HL-60/S4 treated with phorbol 12-myristate 13-acetate at 8.2 ng/mL for 4 days and 3 days (cell line): ENCODE measurements around the gene UBE3B.

Experiments used
- in situ Hi-C: fragments of 300-500 bp; cut with MboI; formaldehyde crosslinking; loops from 2 replicates; pipeline ENCODE4 v1.15.0; 2022; ENCODE audit warnings: low sequenced_read_pairs

The UBE3B gene

DNA sequence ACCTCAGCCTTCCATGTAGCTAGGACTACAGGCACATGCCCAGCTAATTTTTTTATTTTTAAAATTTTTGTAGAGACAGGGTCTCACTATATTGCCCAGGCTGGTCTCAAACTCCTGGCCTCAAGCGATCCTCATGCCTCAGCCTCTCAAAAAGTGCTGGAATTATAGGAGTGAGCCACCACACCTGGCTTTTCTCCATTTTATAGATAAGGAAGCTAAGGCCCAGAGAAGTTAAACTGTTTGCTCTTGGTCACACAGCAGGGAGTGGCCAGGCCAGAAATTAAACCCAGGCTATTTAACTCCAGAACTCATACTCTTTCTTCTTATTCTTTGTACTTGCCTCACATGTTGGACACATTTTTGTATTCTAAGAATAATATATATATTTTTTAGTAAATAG, 16.5 kb downstream of the UBE3B start:
- in situ Hi-C loops, result no loop called here

DNA sequence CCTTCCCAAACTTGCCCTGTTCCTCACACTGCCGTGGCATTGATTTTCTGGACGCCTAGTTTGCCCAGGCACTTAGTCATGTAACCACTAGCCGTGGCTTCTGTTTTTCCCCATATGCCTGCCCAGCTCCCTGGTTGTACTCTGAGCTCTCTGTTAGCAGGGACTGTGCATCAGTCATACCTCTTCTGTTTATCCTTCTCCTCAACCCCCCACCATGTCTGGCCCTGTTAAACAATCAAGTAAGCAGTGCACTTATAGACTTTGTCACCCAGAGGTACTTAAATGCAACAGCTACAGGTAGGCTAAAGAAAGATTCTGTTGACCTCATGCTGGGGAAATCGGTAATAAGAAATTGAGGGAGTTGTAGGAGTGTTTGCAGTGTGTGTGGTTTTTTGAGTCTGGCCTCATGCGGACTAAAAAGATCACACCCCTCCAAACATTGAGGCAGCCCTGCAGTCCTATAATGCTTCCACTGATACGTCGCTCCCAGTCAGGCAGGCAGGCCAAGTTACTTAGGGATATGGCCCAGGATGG, 17.0 kb downstream of the UBE3B start:
- in situ Hi-C loops, result no loop called here

DNA sequence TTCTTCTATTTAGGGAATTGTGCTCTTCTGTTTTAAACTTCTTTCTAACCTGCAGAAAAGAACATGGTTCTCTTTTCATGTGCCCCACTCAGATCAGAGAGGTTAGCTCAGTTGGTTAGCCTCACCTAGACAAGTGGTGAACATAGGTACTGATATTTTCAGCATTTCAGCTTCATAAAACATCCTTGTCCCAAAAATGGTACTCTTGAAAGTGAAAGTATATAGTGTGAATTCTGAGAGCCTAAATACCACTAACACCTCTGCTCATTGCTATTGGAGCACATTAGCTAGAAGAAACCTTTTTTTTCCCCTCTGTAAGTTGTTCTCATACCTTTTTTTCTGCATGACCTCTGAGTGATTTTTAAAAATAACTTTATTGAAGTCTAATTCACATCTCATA, 17.6 kb downstream of the UBE3B start:
- in situ Hi-C loops, result no loop called here

DNA sequence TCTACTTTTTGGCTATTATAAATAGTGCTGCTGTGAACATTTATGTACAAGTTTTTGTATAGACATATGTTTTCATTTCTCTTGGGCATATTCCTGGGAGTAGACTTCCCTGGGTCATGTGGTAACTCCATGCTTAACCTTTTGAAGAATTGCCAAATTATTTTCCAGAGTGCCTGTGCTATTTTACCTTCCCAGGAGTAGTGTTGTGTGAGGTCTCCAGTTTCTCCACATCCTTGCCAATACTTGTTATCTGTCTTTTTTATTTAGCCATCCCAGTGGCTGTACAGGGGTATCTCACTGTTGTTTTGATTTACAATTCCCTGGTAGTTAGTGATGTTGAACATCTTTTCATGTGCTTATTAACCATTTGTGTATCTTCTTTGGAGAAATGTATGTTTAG, 18.9 kb downstream of the UBE3B start:
- in situ Hi-C loops, result no loop called here

DNA sequence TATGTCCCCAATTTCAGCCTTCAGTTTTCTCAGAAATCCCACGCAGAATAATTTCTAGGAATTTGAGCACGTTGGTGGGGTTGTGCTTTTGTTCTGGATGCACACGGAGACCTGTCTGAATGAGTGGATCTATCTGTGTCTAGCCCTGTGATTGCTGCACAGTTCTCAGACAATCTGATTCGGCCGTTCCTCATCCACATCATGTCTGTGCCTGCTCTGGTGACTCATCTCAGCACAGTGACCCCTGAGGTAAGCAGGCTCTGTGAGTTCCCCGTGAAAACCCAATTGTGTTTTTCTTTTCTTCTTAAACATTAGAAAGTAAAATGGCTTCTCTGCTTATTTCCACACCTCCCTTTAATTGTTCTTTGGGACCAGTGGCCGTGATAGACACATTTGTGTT, 20.2 kb downstream of the UBE3B start:
- in situ Hi-C loops, result no loop called here

DNA sequence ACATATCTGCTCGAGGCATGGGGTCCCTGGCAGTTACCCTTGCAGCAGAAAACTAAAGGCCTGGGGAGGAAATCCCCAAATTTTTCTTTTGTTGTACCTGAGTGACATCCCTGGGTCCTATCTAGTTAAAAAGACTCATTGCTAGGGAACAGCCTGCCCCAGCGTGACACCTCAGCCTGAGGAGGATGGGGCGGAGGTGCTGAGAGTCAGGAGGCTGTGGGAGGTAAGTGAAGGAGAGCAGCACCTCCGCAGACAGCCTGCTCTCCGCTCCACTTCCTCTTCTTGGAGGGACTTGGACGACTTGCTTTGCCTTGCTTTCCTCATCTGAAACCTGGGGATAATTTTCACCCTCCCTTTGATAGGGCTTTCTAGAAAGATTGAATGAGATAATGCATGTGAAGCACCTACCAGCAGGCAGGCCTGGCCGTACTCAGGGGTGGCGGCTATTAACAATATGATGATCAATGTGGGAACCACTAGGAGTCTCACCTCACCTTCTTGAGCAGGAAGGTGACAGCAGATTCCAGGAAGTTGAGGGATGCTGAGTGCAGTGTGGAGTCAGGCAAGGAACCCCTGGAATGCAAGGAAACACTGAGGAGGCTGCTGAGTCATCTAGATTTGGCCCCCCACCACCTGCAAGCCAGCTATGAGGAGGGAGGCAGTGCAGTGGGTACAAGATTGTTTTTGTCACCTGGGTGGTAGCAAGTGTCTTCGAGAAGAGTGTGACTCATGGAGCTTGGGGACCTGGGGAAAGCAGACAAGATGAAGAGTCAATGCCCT, 23.2 kb downstream of the UBE3B start:
- in situ Hi-C loops, result no loop called here

DNA sequence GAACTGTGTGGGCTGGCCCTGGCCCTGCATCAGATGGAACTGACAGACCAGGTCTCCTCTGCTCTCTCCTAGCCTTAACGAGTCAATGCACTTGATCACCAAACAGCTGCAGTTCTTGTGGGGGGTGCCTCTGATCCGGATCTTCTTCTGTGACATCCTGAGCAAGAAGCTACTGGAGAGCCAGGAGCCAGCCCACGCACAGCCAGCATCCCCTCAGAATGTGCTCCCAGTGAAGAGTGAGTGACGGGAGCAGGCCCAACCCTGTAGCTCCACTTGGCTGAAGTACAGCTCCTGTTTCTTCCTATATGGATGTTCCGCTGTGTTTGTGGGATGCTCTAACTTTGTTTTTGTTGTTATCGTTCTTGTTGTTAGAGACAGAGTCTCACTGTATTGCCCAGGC, 23.9 kb downstream of the UBE3B start:
- in situ Hi-C loops, result no loop called here

DNA sequence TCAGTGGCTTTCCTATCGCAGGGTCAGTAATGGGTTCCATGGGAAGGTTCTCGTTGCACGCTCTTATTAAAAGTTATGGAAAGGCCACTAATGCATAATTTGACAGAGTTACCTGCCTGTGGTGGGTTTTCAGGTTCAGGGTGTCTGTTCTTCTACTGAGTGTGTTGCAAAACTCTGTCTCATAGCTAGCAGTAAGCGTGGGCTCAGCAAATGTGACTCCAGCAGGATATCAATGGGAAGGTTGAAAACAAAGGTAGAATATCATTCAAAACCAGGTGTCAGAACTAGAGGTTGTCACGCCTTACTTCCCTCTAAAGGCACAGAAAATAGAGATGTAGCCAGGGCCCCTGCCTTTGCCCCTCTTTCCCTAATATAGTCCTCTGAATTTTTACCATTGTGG, 24.9 kb downstream of the UBE3B start:
- in situ Hi-C loops, result no loop called here

DNA sequence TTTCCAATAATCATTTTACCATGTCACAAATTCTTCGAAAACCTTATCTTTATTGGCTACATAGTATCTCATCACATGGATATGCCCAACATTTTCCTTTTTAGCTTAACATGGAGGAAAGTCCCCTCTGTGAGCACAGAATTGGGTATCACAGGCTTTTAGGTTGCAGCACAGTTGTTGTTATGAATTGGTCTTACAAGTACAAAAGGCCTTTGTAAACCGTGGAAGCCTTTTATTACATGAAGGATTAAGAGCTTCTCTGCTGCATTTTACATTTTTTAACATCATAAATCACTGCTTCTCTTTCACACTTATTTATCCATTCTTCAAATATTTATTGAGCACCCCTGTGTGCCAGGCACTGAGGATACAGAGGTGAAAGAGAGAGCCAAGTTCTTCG, 26.2 kb downstream of the UBE3B start:
- in situ Hi-C loops, result no loop called here

DNA sequence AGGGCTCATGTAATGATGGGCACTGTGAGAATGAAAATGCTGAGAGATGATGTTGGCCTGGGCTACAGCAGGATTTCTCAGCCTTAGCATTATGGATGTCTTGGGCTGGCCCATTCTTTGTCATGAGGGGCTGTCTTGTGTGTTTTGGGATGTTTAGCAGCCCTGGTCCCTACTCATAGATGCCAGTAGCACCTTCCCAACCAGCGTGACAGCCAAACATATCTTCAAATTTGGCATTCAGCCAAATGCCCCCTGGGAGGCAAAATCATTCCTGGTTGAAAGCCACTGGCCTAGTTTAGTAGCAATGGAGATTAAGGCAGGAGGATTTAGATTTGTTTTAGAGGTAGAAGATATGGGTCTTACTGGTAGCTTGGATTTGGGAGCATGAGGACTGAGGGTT, 26.6 kb downstream of the UBE3B start:
- in situ Hi-C loops, result no loop called here

DNA sequence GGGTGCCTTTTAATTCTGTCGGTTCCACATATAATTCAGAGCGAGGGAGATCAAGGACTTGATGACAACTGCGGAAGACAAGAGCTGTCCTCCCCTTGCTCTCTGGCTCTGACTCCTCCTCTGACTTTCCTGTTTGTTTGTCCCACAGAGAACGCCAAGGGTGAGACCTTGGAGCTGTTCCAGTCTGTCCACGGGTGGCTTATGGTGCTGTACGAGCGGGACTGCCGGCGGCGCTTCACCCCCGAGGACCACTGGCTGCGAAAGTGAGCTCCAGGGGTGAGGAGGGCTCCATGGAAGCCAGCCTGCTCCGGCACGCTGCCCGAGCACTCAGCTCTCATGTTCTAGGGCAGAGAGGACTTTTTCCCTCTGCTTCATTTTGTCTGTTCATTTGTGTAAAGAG, 32.8 kb downstream of the UBE3B start:
- in situ Hi-C loops, result no loop called here

DNA sequence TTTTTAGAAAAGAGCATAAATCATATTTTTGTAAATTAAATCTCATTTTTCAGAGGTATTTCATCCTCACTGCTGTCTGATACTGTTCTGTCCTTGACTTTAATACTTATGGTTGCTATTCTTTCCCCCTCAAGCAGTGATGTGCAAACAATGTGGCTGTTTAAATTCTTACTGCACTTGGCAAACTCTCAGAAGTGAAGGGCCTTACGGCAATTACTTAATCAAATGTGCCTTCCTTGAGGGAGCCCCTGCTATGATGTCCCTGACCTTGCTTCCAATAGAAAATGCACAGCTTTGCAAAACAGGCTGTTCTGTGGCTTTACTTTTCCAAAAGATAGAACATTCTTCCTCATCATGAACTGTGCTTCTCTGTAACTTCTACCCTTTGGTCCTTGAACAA, 35.2 kb downstream of the UBE3B start:
- in situ Hi-C loops, result no loop called here

DNA sequence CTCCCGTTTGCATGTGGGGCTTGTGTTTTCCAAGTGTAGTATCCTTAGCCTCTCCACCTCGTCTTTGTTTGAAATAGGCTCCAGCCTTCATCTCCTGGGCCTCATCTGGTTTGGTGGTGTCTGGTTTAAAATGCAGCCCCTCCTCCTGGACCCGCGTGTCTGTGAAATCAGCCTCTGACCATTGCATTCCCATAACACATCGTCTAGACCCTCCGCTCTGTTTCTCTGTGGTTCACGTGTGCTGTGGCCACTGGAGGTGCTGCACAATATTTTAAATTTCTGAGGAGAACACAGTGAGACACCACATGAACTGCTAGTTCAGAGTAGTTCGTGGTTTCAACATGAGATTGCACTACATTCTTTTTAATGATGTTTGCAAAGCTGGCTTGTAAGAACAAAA, 35.6 kb downstream of the UBE3B start:
- in situ Hi-C loops, result no loop called here

DNA sequence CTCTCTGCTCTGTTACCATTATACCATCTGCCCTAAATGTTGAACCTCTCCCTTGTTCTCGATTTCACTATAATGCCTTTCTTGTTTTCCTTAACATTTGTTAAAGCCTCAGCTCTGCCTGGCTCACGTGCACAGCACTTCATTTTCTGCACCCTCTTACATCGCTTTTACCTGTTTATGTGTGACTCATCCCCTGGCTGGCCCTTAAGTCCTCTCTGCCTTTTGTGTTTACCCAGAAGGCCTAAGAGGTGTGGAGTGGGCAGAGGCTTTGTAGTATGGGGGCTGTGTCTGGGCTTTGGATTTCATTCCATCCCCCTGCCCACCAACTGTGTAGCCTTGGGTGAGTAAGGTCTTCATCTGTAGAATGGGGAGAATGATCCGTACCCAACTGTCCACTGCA, 36.5 kb downstream of the UBE3B start:
- in situ Hi-C loops, result no loop called here

DNA sequence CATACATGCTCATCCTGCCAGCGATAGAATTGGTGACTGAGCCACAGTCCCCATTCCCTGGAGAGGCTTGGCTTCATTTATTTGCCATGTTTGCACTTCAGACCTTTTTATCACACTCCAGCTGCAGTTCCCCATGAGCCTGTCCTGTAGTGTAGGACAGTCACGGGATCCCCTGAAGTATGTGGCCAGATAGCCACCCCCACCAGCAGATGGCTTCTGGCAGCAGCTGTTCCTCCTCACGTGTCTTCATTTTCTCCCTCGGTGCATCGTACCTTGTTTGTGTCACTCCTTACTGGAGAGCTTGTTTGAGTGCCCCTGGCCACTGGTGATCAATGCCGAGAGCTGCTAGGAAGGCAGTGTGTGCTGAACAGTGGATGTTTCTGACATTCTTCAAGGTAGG, 40.2 kb downstream of the UBE3B start:
- in situ Hi-C loops, result no loop called here

DNA sequence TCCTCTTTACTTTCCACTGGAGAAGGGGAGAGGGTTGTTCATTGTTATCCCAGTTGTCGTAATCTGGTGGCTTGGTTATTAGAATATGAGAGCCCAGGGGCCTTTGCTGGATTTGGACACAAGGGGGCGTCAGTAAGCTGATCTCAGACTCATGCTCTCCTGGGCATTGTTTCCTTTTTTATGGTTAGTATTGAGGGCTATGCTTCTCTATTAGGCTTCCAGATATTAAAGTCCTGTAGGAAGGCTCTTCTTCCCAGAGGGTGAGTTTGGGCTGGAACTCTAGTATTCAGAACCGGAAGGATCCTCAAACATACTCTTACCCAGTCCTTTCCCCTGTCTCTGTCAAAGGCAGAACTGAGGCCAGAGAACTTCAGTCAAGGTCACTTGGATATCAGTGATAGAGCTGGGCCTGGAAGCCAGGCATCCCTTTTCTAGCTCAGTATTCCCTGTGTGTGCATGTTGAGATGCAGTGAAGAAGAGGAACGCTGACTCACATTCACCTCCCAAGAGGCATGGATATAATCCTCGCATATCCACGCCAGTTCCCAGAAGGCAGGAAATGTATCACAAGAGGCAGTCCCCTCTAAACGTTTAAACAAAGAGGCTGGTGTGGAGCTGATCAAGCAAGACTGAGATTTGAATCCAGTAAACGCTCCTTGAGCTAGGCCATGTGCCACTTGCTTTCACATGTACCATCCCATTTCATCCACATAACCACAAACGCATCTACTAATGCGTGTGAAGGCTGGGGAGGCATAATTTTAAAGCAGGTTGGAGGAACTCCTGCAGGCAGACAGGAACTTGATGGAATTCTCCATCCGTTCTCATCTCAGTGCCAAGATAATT, 41.6 kb downstream of the UBE3B start:
- in situ Hi-C loops, result no loop called here

DNA sequence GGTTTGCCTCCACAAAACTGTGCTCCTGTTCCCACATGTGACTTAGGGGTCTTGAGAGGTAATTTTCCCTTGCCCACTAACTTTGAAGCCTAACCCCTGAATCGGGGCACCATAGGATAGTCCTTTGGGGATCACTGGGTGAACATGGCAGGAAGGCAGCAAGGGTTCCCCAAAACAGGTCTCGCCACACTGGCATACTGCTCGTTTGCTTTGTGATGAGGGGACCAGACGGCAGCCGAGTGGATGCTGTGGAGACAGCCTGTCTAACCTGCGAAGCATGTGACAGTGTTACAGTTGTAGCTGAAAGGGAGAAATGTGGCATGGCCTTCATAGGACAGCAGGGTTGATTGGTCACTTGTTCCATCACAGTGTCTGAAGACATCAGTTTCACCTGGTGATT, 42.4 kb downstream of the UBE3B start:
- in situ Hi-C loops, result loop anchor here (10.0 kb wide), 1 partner anchor 255 kb away; no protein-coding TSS in a partner anchor

DNA sequence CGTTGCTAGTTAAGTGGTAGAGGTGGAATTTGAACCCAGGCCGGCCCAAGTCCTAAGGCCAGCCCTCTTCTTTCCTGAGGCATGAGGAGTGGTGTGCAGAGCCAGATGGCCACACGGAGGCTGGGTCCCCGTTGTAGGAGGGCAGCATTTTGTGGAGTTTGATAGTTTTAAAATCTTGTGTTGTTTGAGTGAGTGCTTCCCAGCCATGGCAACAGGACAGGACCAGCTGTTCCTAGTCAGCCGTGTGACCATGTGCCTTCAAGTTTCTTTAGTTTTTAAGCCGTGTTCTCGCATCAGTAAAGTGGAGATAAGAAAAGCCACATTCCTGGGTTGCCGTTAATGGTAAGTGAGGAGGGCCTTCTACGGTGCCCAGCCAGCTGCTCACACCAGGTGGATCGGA, 44.4 kb downstream of the UBE3B start:
- in situ Hi-C loops, result loop anchor here (10.0 kb wide), 1 partner anchor 253 kb away; no protein-coding TSS in a partner anchor

DNA sequence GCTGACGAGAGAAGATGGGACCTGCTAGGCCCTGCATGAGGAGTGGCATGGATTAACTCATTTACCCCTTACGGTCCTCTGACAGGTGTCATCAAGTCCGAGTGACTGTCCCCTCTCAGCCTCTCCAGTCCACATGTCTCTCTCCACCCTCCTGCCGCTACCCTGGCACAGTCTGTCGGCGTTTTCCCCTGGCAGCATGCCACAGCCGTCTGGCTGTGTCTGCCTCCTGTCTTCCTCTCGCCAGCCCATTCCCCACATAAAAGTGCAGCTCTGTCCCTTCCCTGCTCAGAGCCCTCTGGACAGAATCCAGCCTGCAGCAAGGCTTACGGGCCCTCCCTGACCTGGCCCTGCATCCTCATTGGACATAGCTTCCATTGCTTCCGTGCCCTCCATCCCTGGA, 45.6 kb downstream of the UBE3B start:
- in situ Hi-C loops, result loop anchor here (10.0 kb wide), 1 partner anchor 252 kb away; no protein-coding TSS in a partner anchor

DNA sequence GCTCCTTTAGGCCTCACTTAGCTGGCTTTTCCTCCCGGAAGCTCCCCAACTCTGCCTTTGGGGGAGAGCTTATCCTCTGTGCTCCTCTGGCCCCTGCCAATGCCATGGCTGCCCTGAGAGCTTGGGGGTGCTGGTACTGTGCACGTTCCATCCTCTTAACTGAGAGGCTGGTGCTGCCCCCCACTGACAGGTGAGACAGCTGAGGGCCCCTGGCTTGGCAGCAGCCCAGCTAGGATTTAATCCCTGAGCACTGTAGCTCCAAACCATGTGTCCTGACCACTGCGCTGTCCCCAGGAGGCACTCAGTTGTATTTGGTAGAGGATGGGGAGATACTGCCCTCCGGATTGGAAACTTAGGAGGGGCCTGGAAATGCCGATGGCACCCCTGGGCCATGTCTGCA, 46.1 kb downstream of the UBE3B start:
- in situ Hi-C loops, result loop anchor here (10.0 kb wide), 1 partner anchor 251 kb away; no protein-coding TSS in a partner anchor

DNA sequence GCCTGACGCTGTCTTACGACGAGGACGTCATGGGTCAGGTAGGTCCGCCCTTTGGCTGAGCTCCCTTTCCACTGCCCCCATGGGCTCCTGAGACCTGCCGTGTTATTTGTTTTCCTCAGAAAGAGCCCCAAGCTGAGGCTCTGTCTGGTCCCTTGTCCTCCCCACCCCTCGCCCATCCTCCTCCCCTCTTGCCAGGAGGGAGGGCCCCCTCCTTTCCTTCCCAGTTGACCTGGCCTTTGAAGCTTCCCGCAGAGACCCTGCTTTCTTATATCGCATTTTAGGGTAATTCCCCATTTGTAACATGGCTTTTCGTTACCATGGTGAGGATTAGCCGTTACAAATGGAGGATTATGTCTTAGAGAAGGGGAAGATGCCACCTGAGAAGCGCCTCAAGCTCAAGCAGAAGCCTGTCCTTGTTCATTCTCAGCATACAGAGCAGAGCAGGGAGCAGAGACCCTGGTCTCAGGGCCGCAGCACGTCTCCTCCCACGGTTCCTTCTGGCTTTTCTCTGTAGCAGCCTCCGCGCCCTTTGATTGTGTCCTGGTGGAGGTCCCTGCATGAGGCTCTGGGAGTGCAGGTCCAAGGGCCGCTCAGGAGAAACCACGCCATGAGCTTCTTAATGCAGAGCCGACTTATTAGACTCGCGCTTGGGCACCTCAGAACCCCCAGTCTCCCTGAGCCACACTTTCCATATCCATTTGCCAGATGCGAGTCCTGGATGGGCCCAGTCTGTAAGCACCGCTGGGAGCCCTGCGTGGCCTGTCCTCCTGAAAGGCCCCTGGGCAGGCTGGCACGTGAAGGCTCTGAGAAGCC, 47.2 kb downstream of the UBE3B start:
- in situ Hi-C loops, result loop anchor here (10.0 kb wide), 1 partner anchor 250 kb away; no protein-coding TSS in a partner anchor
